ENCODE measurements around the gene SERF1B.
"Not testable (repeated sequence)": the region's sequence is repeated elsewhere in the genome, so short reads cannot be mapped to it uniquely, and the experiment has no call there.

SERF1B gene

DNA sequence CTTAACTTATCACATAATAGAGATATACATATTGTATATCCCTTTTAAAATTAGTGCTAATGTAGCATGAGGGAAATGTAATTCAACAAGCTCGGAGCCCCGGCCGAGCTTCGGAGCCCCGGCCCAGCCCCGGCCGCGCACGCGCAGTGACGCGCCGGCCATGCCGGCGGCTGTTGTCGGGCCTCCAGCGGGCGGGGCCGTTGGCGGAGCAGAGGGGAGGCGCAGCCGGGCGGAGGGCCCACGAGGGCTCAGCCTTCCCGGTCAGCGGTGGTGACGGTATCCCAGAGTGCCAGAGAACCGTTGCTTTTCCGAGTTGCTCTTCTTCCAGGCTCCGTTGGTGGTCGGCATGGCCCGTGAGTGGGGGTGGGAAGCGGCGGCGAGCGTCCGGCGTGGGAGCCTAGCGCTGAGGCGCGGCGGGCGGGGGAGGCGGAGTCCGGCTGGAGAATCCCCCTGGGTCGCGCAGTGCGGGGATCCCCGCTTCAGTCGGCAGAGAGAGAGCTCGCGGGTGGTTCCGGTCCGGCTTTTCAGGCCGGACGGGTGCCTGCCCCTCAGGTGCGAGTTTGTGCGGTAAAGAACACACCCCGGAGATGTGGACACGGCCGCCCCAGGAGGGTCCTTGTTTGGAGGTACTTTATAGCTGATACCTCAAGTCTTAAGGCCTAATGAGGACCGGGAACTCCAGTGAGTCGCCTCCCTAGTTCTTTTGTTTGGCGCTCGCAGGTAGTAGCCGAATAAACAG is at the start of gene SERF1B:
TSS of gene SERF1B (plus strand) at position 146 of the 739 bp plus-strand sequence. CDS start at position 347, 201 bp downstream.
- not testable (repeated sequence) for DNase-seq (ENCODE audit: low spot score); H3K27ac ChIP-seq; H3K4me3 ChIP-seq

DNA sequence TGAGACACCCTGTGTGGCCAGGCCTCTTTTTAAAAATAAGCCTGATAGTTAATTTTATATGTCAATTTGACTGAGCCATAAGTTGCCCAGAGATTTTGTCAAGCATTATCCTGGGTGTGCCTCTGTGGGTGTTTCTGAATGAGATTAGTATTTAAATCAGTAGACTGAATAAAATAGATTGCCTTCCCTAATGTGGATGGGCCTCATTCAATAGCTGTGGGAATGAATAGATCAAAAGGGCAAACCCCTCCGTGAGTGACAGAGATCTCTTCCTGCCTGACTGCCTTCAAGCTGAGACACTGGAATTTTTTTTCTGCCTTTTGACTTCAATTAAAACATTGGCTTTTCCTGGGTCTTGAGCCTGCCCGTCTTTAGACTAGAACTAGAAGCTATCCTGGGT is 33.3 kb upstream of the SERF1B start:
- not testable (repeated sequence) for DNase-seq (ENCODE audit: low spot score); H3K4me3 ChIP-seq; H3K27ac ChIP-seq

GRCh38 chr5:69995535-69995934 is 29.5 kb upstream of the SERF1B start:
- DNase-seq (ENCODE audit: low spot score); H3K4me3 ChIP-seq; H3K27ac ChIP-seq: not testable (repeated sequence)

- H3K27ac ChIP-seq; DNase-seq (ENCODE audit: low spot score): not testable (repeated sequence)
Measured at GRCh38 chr5:70020660-70021059, 4.4 kb upstream of the SERF1B start.

DNA sequence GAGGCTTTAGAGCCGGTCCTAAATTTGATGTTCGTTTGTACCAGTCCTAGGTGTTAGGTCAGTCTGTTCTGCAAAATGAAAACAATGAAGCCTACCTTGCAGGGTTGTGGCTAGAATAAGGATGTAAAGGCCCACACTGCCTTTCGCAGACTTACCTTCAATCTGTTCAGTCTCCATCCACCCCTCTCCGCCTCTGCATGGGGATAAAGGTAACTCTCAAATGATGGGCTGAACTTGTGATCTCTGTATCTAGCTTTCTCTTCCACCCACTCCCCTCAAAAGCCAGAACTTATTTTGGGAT is 744 bp downstream of the SERF1B start:
- not testable (repeated sequence) for DNase-seq (ENCODE audit: low spot score); H3K27ac ChIP-seq; H3K4me3 ChIP-seq

More at GRCh38 chr5:70020660-70021059, 4.4 kb upstream of the SERF1B start:
- H3K4me3 ChIP-seq: not testable (repeated sequence)

DNA sequence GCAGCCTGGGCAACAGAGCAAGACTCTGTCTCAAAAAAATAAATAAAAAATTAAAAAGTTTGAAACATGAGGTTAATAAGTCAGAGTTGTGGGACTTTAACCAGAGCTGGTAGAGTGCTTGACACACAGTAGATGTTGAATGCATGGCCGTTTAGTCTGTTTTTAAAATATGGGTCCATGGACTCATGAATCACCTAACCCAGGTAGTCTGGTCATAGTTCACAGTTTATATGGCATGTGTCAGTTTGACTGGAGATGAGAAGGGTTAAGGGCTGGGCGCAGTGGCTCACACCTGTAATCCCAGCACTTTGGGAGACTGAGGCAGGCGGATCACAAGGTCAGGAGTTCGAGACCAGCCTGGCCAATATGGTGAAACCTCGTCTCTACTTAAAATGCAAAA is 6.2 kb downstream of the SERF1B start:
- not testable (repeated sequence) for H3K27ac ChIP-seq; H3K4me3 ChIP-seq; DNase-seq (ENCODE audit: low spot score)

DNA sequence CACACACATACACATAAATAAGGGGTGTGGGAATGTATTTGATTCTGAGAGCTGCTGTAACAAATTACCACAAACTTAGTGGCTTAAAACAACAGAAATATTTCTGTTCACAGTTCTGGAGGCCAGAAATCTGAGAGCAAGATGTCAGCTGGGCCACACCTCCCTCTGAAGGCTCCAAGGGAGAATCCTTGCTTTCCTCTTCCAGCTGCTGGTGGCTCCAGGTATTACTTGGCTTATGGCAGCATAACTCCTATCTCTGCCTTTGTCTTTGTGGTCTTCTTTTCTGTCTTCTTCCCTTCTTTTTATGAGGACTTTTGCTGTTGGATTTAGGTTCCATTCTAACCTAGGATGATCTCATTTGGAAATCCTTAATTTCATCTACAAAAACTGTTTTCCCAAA is 16.4 kb downstream of the SERF1B start:
- not testable (repeated sequence) for DNase-seq (ENCODE audit: low spot score); H3K4me3 ChIP-seq; H3K27ac ChIP-seq

DNA sequence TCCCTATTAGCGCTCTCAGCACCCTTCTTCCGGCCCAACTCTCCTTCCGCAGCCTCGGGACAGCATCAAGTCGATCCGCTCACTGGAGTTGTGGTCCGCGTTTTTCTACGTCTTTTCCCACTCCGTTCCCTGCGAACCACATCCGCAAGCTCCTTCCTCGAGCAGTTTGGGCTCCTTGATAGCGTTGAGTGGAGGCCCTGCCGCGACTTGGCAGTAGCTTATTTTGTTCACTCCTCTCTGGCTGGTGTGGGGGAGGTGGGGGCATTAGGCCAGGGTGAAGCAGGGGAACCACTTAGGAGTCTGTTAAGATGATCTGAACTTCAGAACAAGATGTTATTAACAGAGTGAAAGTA is 24.7 kb downstream of the SERF1B start:
- DNase-seq (ENCODE audit: low spot score); H3K27ac ChIP-seq; H3K4me3 ChIP-seq: not testable (repeated sequence)

GRCh38 chr5:70056289-70056942 is 31.4 kb downstream of the SERF1B start:
- not testable (repeated sequence) for H3K4me3 ChIP-seq; DNase-seq (ENCODE audit: low spot score); H3K27ac ChIP-seq

DNA sequence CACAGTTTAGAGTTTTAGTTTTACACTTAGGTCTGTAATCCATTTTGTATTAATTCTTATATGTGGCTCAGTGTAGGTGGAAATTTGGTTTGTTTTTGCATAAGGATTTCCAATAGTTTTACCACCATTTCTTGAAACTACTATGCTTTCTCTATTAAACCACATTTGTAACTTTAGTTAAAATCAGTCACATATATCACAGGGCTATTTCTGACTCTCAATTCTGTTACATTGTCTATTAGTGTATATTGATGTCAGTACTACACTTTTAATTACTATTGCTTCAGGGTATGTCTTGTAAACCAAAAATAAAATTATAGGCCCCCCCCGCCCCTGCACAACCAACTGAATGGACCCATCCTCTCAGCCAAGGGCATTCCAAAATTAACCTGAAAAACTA is 32.1 kb downstream of the SERF1B start:
- H3K27ac ChIP-seq; DNase-seq (ENCODE audit: low spot score); H3K4me3 ChIP-seq: not testable (repeated sequence)

- not testable (repeated sequence) for H3K27ac ChIP-seq; H3K4me3 ChIP-seq; DNase-seq (ENCODE audit: low spot score)
Measured at GRCh38 chr5:70077632-70078031, 52.6 kb downstream of the SERF1B start.

DNA sequence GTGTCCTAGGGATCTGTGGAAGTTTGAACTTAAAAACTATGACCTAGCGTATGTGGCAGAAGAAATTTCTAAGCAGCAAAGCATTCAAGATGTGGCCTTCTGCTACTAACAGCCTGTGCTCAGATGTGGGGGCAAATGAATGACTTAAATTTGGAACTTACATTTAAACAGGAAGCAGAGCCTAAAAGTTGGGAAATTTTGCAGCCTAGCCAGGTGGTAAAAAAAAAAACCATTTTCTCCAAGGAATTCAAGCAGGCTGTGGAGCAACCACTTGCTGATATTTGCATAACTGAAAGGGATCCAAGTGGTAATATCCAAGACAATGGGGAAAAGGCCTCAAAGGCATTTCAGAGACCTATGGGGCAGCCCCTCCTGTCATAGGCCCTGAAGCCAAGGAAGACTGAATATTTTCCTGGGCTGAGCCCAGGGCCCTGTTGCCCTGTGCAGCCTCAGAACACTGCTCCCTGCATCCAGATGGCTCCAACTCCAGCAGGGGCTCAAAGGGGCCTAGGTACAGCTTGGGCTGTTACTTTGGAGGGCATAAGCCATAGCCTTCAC is 63.9 kb downstream of the SERF1B start:
- not testable (repeated sequence) for H3K27ac ChIP-seq; H3K4me3 ChIP-seq; DNase-seq (ENCODE audit: low spot score)

- DNase-seq (ENCODE audit: low spot score); H3K27ac ChIP-seq; H3K4me3 ChIP-seq: not testable (repeated sequence)
Measured at GRCh38 chr5:70091776-70092175, 66.7 kb downstream of the SERF1B start.

All from coronary artery (tissue), 2 donors.